ENCODE measurements around the gene CEMIP.
A peak's percentile ranks its signal among the peaks of the same experiment; 100 is the strongest.

CEMIP gene

DNA sequence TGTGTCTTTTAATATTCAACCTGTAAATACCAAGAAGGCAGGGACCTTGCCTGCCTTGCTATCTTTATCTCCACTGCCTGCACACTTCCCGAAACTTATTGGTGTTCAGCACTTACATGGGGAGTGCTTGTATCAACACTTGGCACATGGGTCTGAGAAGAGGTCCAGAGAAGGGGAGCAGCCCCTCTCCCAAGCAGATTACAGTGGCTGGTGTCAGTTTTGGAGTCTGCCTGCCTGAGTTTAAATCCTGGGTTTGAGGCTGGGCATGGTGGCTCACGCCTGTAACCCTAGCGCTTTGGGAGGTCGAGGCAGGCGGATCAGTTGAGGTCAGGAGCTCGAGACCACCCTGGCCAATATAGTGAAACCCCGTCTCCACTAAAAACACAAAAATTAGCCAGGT, 190.1 kb downstream of the CEMIP start:
- no peak for DNase-seq (ENCODE audit: low read depth)
- no peak overlapping the region for H3K4me3 ChIP-seq (replicated peaks; ENCODE audit: low read depth, low read length)
- TF ChIP-seq, protein P1, sequence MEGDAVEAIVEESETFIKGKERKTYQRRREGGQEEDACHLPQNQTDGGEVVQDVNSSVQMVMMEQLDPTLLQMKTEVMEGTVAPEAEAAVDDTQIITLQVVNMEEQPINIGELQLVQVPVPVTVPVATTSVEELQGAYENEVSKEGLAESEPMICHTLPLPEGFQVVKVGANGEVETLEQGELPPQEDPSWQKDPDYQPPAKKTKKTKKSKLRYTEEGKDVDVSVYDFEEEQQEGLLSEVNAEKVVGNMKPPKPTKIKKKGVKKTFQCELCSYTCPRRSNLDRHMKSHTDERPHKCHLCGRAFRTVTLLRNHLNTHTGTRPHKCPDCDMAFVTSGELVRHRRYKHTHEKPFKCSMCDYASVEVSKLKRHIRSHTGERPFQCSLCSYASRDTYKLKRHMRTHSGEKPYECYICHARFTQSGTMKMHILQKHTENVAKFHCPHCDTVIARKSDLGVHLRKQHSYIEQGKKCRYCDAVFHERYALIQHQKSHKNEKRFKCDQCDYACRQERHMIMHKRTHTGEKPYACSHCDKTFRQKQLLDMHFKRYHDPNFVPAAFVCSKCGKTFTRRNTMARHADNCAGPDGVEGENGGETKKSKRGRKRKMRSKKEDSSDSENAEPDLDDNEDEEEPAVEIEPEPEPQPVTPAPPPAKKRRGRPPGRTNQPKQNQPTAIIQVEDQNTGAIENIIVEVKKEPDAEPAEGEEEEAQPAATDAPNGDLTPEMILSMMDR (IDR thresholded peaks at IDR 0.05; ENCODE audit: low read length, missing control alignments), result no peak

DNA sequence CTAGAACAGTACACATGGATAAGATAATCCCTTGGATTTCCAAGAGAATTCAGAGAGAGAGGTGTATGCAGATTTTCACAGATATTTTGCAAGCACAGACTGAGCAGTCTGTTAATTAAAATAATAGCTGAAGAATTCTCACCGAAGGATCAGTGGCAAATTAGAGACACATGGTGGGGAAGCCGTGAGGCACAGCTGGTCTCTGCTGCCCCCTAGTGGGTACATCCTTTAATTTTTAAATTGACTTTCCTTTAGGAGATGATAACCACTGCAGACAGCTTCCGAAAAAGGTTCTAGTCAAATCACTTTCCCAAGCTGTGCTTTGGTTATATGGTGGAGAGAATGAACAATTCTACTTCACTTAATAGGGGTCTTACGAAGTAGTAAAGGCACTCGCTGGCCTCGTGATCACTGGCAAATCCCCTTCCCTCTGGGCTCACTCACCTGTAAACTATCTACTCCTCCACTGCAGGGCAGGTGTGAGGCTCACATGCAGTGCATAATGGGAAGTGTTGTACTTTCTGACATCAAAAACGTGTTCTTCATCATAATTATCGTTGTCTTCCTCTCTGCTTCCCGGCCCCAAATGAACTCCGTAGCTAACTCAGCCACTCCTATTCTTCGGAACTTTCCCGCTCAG, 191.0 kb downstream of the CEMIP start:
- DNase-seq (ENCODE audit: low read depth), result peak; percentile 75
- H3K4me3 ChIP-seq (replicated peaks; ENCODE audit: low read depth, low read length), result no peak overlapping the region
- TF ChIP-seq, protein P1 (IDR thresholded peaks at IDR 0.05; ENCODE audit: low read length, missing control alignments), result peak; percentile 72

DNA sequence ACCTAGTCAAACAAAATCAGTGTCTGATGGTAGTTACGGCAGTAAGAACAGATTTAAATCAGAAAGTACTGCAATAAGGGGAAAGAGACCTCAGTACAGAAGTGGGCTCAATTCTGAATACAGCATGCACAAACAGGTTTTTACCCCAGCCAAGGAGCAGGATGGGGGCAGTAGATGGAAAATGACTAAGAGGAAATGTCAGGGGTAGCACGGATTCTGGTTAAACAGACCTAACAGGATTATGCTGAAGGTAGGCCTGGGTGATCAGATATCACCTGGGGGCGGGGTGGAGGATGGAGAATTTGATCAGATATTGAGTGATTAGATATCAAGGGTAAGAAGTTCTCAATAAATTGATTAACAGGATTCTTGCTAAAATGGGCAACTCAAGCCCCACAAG, 191.5 kb downstream of the CEMIP start:
- TF ChIP-seq, protein P1 (IDR thresholded peaks at IDR 0.05; ENCODE audit: low read length, missing control alignments), result no peak
- no peak for DNase-seq (ENCODE audit: low read depth)
- H3K4me3 ChIP-seq (replicated peaks; ENCODE audit: low read depth, low read length), result no peak overlapping the region

DNA sequence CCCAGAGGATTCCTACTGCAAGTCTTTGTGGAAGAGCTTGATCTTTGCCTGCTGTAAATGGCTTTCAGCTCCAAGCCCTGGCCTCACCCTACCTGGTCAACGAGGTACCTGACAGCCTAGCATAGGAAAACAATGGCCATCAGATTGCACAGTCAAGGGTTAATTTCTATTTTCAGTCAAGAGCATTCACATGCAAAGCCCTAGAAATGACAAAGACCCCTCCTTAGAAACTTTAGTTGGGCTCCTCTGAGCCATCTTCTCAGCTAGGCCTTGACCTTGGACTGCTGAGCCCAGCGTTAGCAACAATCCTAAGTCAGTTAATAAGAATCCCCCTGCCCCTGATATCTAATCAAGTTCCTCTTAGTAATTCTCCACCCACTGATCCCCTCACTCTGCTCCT, 192.0 kb downstream of the CEMIP start:
- no peak overlapping the region for H3K4me3 ChIP-seq (replicated peaks; ENCODE audit: low read depth, low read length)
- TF ChIP-seq, protein P1 (IDR thresholded peaks at IDR 0.05; ENCODE audit: low read length, missing control alignments), result no peak
- DNase-seq (ENCODE audit: low read depth), result no peak

DNA sequence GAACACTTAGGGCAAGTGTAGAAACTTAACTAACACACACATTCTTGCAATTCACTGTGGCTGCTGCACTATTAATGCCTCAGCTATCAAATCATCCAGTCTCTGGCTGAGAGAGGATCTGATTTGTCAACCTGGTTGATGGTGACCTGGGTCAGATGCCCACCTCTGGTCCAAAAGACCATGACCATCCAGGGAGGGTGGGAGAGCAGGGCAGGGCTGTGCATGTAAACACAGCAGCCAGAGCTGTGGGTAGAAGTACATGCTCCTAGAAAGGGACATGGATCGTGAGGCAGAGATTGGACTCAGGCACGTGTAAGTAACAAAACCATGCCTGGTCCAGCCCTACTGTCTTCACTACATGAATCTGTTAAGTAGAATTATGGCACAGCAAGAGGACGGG, 193.1 kb downstream of the CEMIP start:
- TF ChIP-seq, protein P1 (IDR thresholded peaks at IDR 0.05; ENCODE audit: low read length, missing control alignments), result no peak
- H3K4me3 ChIP-seq (replicated peaks; ENCODE audit: low read depth, low read length), result no peak overlapping the region
- no peak for DNase-seq (ENCODE audit: low read depth)

DNA sequence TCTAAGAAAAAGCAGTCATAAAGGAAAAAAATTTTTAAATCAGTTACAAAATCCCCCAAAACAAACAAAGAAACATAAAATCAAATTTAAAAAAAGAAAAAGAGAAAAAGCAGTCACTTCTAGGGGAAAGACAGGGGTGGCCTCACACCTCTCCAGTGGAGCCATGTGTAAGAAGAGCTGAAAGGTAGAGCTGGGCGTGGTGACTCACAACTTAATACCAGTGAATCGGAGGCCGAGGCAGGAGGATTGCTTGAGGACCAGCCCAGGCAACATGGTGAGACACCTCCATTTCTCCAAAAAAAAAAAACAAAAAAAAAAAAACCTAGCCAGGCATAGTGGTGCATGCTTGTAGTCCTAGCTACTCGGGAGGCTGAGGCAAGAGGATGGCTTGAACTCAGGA, 195.7 kb downstream of the CEMIP start:
- TF ChIP-seq, protein P1 (IDR thresholded peaks at IDR 0.05; ENCODE audit: low read length, missing control alignments), result no peak
- H3K4me3 ChIP-seq (replicated peaks; ENCODE audit: low read depth, low read length), result no peak overlapping the region
- DNase-seq (ENCODE audit: low read depth), result no peak

DNA sequence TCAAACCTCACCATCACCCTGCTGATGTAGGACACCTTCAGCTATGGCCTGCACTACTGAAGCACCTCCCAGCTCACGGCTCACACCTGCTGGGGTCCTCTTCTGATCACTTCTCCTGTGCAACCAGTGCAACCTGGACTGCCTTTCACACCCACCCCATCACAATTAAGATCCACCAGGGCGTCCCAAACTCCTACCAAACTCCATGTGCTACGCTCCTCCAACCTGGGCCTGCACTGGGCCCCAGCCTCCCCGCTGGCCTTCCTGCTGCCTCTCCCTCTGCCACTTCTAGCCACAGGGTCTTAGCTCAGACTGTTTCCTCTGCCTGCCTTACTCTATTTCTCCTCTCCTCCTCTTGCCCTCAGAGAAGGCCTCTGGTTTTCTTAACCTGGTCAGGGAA, 197.7 kb downstream of the CEMIP start:
- DNase-seq (ENCODE audit: low read depth), result no peak
- TF ChIP-seq, protein P1 (IDR thresholded peaks at IDR 0.05; ENCODE audit: low read length, missing control alignments), result no peak
- H3K4me3 ChIP-seq (replicated peaks; ENCODE audit: low read depth, low read length), result no peak overlapping the region
